Ascending aorta (tissue), 2 donors: ENCODE results near the gene SYT14. TPM values are rescaled to one million over a fixed set of nuclear protein-coding genes. Genes with fewer than 3 reads are reported as not detected.
"Not testable (repeated sequence)": the region's sequence is repeated elsewhere in the genome, so short reads cannot be mapped to it uniquely, and the experiment has no call there.

Source experiments
- DNase-seq, 2 donors: peaks; one replicate each; pipeline ENCODE4 v3.0.0-alpha.2; 2019; ENCODE audit warnings: low spot score in 2 of 2
- H3K27ac ChIP-seq, 2 donors: fragments of 200-600 bp; sonication (generic); one replicate each; pipeline ENCODE4 v1.5.1; 2016 to 2017; ENCODE audit warnings: mild to moderate bottlenecking in 1 of 2
- H3K27me3 ChIP-seq: fragments of 200-600 bp; sonication (generic); one replicate; pipeline ENCODE4 v1.5.1; 2017
- H3K36me3 ChIP-seq, 2 donors: fragments of 200-600 bp; sonication (generic); one replicate each; pipeline ENCODE4 v1.5.1; 2016
- H3K4me1 ChIP-seq, 2 donors: fragments of 200-600 bp; sonication (generic); one replicate each; pipeline ENCODE4 v1.5.1; 2016 to 2017; ENCODE audit warnings: mild to moderate bottlenecking in 1 of 2
- H3K4me3 ChIP-seq, 2 donors: fragments of 200-600 bp; sonication (generic); one replicate each; pipeline ENCODE4 v1.5.1; 2016 to 2017; ENCODE audit warnings: mild to moderate bottlenecking in 1 of 2
- H3K9me3 ChIP-seq, 2 donors: fragments of 200-600 bp; sonication (generic); one replicate each; pipeline ENCODE4 v1.5.1; 2016
- CTCF ChIP-seq, 3 experiments: fragments of 200-600 bp in 2 of 3; fragments of 450-650 bp in 1 of 3; sonication (generic) in 2 of 3; IDR thresholded peaks; one replicate each; pipeline ENCODE4 v1.5.1; 2016 to 2019; ENCODE audit warnings: antibody characterized with exemption in 3 of 3, mild to moderate bottlenecking in 1 of 3, moderate library complexity in 1 of 3
- intact Hi-C: fragments of 100-400 bp; cut with DNase I; formaldehyde crosslinking; loops from one replicate; pipeline ENCODE4 v1.15.1; 2023
- total RNA-seq: library from RNA; depleted of rRNA; stranded (reverse); fragments of >200 nt; gene quantifications from one replicate; pipeline ENCODE4 v1.1.0, GENCODE V29; 2016

SYT14 gene
- total RNA-seq, 1 donor from 2014 or later, result not detected

DNA sequence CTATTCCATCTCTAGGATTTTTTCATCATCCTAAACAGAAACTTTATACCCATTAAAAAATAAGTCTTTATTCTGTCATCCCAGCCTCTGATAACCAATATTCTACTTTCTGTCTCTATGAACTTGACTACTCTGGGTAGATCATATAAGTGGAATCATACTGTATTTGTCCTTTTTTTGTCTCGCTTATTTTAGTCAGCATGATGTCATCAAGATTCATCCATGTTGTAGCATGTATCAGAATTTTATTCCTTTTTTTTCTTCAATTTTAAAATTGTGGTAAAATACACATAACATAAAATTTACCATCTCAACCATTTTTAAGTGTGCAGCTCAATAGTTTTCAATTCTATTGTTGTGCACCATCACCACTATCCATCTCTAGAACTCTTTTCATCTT lies 90.0 kb downstream of the SYT14 start:
- Histone ChIP-seq H3K36me3 (no peaks in the 10 kb centered on the region), H3K27ac (no peak overlapping the region), H3K4me3 (no peak overlapping the region), H3K4me1 (no peaks in the 10 kb centered on the region), H3K27me3 (no peaks in the 10 kb centered on the region), H3K9me3 (no peaks in the 10 kb centered on the region)
- TF ChIP-seq CTCF (IDR thresholded peaks at IDR 0.05), result no peak
- intact Hi-C loops, result no loop called here
- DNase-seq, result no peak

- no peak for TF ChIP-seq CTCF (IDR thresholded peaks at IDR 0.05)
- no peak overlapping the region for H3K4me3 ChIP-seq
- intact Hi-C loops, result no loop called here
These were observed 93.5 kb downstream of the SYT14 start for GRCh38 chr1:210031473-210031872.

DNA sequence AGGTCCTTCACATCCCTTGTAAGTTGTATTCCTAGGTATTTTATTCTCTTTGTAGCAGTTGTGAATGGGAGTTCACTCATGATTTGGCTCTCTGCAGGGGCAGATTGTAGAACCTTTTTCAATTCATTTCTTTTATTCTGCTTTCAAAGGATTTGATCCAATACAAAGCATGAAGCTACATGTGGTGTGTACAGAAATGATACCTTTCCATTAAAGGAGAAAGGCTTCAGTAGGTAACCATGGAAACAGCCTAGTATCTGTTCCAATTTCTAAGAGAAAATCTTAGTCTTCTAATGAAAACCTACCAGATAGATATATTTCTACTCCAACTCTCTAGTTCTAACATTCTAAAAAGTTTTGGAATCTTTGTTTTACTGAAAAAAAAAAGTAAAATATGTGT lies 105.0 kb downstream of the SYT14 start:
- H3K4me3 ChIP-seq, result no peak overlapping the region
- no peaks in the 10 kb centered on the region for H3K9me3 ChIP-seq
- no peak for TF ChIP-seq CTCF (IDR thresholded peaks at IDR 0.05)
- intact Hi-C loops, result no loop called here
- DNase-seq, result no peak
- no peaks in the 10 kb centered on the region for H3K4me1 ChIP-seq
- H3K27ac ChIP-seq, result no peak overlapping the region
- no peaks in the 10 kb centered on the region for H3K27me3 ChIP-seq
- H3K36me3 ChIP-seq, result no peaks in the 10 kb centered on the region

More at GRCh38 chr1:210031473-210031872, 93.5 kb downstream of the SYT14 start:
- Histone ChIP-seq H3K4me1 (no peaks in the 10 kb centered on the region), H3K27me3 (no peaks in the 10 kb centered on the region), H3K9me3 (no peaks in the 10 kb centered on the region), H3K27ac (no peak overlapping the region), H3K36me3 (no peaks in the 10 kb centered on the region)
- DNase-seq, result no peak

DNA sequence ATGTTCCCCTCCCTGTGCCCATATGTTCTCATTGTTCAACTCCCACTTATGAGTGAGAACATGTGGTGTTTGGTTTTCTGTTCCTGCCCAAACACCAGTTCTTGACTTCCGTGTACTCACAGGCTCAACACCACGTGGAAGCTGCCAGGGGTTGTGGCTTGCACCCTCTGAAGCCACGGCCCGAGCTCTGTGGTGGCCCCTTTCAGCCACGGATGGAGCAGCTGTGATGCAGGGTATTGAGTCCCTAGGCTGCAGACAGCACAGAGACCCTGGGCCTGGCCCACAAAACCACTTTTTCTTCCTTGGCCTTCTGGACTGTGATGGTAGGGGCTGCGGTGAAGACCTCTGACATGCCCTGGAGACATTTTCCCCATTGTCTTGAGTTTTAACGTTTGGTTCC lies 111.6 kb downstream of the SYT14 start:
- H3K27ac ChIP-seq, result no peak overlapping the region
- H3K36me3 ChIP-seq, result no peaks in the 10 kb centered on the region
- no peaks in the 10 kb centered on the region for H3K27me3 ChIP-seq
- no peak for TF ChIP-seq CTCF (IDR thresholded peaks at IDR 0.05)
- H3K4me3 ChIP-seq, result no peak overlapping the region
- H3K4me1 ChIP-seq, result no peaks in the 10 kb centered on the region
- H3K9me3 ChIP-seq, result no peaks in the 10 kb centered on the region
- DNase-seq, result no peak
- intact Hi-C loops, result no loop called here

DNA sequence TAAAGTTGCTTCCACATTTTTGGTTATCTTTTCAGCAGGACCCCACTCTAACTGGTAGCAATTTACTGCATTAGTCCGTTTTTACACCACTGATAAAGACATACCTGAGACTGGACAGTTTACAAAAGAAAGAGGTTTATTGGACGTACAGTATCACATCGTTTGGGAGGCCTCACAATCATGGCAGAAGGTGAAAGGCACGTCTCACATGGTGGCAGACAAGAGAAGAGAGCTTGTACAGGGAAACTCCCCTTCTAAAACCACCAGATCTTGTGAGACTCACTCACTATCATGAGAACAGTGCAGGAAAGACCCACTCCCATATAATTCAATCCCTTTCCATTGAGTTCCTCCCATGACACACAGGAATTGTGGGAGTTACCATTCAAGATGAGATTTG lies 112.5 kb downstream of the SYT14 start:
- DNase-seq, intact Hi-C loops, H3K9me3 ChIP-seq, H3K27ac ChIP-seq, H3K27me3 ChIP-seq, H3K36me3 ChIP-seq, H3K4me1 ChIP-seq, H3K4me3 ChIP-seq: not testable (repeated sequence)

DNA sequence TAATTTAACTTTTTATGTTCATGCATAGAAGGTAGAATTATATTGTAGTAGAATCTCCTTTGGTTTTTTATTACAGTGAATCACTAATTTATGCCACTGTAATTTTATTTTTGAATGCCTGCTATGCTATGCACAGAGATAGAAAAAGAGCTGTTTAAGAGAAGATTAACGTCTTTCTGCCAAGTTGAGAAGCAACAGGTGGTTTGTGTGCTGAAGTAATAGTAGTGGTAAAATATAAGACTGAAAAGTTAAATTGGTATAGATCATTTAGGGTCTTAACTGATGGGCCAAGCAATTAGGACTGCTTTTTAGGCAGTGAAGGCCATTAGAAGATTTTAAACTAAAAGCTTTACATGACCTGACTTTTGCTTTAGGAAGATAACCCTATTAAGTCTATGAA lies 115.1 kb downstream of the SYT14 start:
- Histone ChIP-seq H3K4me1 (no peaks in the 10 kb centered on the region), H3K27me3 (no peaks in the 10 kb centered on the region), H3K36me3 (no peaks in the 10 kb centered on the region), H3K27ac (no peak overlapping the region), H3K9me3 (no peaks in the 10 kb centered on the region), H3K4me3 (no peak overlapping the region)
- no peak for DNase-seq
- intact Hi-C loops, result no loop called here
- no peak for TF ChIP-seq CTCF (IDR thresholded peaks at IDR 0.05)
